ENCODE data around the gene PC.

The PC gene

DNA sequence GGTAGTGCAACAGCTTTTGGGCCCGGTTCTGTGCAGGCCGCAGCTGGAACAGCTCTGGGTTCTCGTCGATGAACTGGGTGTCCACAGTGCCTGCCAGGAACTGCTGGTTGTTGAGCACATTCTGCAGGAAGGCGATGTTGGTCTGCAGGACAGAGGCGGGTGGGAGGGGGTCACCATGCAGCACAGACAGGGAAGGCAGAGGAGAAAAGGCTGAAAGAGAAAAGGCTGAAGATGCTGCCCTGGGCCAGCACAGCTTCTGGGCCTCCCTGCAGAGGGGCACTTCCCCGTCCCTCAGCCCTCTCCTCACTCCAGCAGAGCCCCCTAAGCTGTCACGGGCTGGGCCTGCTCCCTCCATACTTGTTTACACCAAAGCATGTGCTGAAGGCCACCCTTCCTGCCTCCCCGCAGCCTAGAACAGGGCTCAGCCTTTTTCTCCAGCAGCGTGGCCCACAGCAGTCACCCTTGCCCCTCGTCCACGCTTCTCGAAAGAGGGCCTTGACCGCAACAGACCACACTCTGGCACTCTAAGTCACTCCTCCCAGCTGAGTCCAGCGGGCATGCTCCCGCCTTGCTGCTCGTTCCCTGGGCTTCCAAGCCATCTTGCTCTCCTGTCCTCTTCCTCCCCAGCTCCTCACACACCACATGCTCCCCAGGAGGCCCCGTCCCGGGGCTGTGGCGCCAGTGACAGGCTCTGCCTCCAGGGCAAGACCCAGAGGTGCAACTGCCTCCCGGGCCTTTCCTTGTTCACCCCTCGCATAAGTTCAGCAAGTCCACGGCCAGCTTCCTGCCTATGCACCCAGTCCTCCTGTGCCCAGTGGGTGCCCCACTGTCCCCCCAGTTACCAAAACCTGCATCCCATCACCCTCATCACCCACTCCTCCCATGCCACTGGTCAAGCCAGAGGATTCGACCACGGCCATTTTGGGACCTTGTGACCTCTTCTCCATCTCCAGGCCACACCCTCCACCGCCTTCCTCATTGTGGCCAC lies 104.6 kb downstream of the PC start:
- no peak for DNase-seq

DNA sequence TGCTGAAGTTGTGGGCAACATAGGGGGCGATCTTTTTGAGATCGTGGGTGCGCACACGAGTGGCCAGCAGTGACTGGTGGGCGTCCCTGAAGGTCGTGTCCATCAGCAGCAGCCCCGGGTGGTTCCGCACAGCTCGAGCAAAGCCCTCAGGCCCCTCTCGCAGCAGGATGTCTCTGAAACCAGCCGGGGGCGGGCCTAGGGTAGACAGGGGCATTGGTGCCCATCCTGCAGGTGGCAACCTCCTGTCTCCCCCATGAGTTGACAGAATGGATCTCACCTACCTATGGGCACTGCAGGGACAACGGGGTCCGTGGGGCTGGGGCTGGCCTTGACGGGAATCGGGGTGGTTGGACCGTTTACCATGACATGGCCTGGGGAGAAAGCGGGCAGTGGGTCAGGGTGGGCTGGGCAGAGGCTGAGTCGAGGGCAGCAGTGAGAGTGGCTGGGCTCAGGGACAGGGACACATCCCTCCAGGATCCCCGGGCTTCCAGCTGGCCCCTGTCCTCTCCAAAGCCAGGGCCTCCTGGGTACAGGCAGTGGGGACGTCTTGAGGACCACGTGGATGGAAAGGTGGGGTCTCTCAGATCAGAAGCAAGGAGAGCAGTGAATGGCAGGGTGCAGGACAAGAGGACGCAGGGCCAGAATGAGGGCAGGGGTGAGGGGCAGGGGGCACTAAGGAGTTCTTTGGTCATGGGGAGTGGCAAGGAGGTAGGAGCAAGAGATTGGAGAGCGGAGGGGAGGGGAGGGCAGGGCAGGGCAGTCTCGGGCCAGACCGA lies 105.5 kb downstream of the PC start:
- no peak for DNase-seq

DNA sequence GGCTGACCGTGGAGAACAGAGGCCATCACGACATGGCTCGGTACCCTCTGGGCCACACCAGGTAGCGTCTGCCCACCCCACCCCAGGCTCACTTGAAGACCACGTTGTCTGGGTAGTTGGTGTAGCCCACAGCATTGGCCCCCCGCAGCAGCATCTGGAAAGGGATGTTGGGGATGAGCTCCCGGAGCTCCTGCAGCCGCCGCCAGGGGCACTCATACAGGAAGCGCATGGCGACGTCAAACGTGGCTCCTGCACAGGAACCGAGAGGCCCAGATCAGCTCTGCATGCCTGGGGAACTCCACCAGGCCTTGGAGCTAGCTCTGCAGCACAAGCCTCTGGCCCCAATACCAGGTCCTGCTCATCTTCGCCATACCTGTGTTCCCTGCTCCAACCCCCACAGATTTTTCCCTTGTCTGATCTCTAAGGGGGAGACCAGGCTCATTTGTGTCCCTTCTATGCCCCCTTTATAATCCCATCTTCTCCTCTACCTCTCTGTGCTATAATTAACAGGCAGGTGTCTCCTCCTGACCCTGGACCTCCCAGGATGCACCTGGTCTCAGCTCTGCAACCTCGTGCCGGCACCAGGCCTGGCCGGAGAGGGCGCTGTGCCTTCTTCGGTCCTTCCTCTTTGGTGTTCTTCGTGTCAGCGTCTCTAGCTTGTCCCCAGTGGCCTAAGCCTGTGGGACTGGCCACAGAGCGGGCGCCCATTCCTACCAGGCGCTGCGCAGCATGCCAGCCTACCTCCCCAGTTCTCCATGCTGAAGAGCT lies 106.3 kb downstream of the PC start:
- peak; percentile 58 for DNase-seq

DNA sequence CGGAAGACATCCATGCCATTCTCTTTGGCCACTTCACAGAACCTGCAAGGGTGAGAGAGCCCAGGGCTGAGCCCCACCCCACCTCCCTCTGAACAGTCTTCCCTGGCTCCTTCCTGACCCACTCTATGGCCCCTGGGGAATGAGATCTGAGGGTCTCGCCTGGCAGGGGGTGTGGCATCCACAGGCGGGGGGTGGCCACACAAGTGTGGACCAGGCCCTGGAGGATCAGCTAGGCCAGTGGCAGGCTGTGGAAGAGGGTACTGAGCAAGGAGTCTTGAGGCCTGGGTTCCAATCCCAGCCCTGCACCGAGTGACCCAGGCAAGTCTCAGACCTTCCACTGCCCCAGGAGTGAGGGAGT lies 107.0 kb downstream of the PC start:
- no peak for DNase-seq

DNA sequence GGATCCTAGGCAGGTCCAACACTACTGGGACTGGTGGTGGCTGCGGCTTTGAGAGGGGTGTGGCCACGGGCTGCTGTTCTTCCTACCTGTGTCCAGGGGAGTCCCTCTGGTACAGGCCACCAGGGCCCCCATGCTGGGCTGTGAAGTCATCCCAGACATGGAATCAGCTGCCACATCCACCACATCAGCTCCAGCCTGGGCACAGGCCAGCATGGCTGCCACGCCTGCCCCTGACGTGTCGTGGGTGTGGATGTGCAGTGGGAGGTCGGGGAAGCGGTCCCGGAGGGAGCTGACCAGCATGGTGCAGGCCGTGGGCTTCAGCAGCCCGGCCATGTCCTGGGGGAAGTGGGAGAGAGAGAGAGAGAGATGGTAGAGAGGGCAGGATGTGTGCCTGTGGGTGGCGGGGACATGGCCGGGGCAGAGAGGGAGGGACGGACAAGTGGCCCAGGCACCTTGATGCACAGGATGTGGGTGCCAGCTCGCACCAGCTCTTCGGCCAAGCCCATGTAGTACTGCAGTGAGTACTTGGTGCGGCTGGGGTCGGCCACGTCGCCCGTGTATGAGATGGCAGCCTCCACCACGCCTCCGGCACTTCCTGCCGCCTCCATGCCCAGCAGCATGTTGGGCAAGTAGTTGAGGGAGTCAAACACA lies 107.5 kb downstream of the PC start:
- no peak for DNase-seq

DNA sequence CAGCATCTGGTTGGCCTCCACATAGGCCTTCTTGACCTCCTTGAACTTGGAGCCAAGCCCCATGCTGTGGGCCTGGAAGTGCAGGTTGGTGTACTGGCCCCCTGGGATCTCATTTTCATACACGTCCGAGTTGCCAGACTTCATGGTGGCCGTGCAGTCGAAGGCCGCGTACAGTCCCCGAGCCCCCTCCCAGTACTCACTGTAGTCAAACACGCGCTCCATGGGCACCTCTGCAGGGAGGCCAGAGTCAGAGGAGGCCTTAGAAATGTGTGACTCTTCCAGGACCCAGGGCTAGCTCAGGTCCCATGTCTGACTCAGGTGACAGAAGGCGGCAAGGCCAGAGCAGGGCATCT lies 108.0 kb downstream of the PC start:
- no peak for DNase-seq

DNA sequence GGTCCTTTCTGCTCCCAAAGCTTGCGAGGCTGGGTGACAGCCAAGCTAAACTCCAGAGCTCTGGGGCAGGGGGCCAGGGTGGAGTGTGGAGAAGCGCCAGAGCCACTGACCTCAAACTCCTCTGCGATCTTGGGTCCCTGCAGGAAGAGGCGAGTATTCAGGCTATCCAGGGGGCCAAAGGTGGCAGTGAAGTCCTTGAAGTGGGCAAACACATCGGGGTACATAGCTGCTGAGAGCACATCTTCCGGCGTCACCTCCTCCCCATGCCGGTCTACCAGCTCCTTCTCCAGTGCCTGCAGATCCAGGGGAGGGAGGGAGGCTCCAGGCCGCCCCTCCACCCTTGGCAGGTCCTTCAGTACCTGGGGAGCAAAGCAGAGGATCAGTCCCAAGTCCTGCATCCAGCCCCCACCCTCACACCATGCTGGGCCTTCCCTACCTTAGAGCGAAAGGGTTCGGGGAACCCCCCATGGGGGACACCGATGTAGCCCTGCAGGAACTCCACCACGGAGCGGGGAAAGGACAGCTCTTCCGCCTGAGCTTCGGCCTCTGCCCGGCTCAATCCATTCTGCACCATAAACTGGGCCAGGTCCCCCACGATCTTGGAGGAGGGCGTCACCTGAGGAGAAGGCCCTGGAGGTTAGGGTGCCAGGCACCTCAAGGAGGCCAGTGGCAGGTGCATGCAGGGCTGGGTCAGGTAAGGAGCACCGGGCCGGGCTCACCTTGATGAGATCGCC lies 108.5 kb downstream of the PC start:
- DNase-seq: no peak

DNA sequence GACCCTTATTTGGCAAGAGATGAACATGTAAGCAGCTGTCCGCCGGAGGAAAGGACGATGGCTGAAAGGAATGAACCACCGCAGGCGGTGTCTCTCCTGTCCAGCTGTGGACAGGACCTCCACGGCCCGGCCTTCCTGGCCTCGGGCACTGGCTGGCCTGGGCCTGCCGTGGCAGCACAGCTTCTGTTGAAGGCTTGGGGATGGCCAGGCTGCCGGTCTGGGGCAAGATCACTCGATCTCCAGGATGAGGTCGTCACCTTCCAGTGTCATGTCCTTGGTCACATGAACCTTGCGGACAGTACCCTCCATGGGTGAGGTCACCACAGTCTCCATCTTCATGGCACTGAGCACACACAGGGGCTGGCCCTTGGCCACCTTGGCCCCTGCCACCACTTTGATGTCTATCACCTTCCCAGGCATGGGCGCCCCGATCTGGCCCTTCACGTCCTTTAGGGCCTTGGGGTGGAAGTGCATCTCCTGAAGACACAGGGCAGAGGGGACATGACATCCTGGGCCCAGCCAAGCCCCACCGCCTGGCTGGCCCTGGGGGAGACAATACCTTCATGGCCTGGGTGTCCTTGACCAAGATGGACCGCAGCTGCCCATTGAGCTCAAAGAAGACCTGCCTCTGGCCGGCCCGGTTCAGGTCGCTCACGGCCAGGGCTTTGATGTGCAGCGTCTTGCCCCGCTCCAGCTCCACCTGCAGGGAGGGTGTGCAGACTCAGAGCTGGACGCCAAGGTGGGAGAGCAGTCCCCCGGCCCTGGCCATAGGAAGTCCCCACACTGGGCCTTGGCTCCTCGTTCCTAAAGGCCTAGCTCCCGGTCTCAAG lies 109.3 kb downstream of the PC start:
- DNase-seq: no peak

DNA sequence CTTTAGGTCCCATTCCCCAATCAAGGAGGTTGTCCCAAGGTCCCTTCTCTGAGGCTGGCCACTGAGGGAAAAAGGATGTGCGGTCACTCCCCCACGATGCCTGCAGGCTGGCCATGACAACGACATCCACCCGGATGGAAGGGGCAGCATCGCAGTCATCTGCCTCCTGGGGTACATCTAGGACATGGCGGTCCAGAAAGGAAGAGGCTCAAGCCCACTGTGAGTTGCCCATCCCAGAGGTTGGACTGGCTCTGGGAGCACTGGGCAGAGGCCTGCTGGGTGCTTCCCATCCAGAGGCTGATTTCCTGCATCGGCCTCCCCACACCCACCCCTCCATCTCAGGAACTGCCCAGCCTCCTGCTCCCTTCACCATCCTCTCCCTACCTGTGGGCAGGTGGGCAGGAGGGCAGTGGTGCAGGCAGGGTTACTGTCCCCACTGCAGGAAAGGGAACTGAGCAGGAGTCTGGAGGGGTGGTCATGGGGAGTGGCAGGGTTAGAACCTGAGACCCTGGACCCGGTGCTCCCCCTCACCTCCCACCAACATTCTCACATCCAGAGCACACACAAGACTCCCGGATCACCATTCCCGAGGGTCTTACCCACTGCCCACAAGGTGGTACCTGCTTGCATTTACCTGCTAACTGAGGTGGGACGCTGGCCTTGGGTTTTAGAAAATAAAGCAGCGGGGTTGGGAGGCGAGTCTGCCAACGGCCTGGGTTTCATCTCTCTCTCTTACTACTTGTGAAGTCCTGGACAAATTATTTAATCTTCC lies 110.5 kb downstream of the PC start:
- DNase-seq: no peak

DNA sequence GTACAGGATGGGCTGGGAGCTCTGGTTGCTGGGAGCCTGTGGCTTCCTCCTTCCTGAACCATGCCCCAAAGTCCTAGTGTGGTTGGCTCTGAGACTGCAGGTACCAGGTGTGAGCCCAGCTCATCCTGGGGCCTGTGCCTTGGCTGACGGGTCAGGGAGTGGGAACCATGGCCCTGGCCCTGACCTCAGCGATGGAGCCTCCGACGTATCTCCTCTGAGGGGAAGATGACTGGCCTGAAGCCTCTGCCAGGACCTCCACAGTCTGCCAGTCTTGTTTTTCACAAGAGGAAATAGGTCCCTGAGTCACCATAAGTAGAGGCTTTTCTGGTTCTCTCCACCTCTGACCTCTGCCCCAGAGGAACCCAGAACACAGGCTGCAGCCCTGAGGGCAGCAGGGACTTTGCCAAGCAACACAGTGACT lies 111.5 kb downstream of the PC start:
- DNase-seq: no peak

DNA sequence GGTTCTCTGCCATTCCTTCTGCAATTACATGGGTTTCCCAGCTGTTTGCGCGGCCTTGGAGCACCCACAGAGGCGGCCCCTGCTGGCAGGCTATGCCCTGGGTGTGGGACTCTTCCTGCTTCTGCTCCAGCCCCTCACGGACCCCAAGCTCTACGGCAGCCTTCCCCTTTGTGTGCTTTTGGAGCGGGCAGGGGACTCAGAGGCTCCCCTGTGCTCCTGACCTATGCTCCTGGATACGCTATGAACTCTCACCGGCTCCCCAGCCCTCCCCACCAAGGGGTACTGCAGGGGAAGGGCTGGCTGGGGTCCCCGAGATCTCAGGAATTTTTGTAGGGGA lies 112.3 kb downstream of the PC start:
- DNase-seq: no peak

DNA sequence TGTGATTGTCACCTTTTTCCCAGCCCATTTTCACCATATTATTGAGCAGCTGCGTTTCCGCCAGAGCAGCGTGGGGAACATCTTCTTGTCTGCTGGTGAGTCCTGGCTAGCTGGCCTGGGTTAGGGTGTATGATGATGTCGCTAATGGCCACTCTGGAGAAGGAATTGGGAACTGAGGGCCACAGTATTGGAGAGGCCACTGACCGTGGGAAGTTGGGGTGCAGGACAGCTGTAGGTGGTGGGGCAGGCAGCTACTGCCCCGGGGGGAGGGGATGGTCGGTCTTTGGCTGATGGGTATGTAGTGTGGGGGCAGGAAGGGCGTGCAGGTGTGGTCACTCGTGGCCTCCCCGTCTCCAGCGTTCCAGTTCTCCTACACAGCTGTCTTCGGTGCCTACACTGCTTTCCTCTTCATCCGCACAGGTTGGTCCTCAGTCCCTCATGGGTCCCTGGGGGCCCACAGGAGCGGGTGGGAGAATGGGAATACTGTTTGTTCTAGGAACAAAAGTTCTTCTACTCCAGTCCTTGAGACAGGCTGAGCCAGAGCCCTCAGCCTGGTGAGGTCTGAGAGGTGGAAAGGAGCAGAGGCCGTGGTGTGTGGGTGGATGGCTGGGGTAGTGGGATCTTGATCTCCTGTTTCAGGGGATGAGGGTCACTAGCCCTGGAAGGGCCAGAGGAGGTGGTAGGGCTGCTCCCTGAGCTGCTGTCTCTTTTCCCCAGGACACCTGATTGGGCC lies 112.9 kb downstream of the PC start:
- DNase-seq: no peak

DNA sequence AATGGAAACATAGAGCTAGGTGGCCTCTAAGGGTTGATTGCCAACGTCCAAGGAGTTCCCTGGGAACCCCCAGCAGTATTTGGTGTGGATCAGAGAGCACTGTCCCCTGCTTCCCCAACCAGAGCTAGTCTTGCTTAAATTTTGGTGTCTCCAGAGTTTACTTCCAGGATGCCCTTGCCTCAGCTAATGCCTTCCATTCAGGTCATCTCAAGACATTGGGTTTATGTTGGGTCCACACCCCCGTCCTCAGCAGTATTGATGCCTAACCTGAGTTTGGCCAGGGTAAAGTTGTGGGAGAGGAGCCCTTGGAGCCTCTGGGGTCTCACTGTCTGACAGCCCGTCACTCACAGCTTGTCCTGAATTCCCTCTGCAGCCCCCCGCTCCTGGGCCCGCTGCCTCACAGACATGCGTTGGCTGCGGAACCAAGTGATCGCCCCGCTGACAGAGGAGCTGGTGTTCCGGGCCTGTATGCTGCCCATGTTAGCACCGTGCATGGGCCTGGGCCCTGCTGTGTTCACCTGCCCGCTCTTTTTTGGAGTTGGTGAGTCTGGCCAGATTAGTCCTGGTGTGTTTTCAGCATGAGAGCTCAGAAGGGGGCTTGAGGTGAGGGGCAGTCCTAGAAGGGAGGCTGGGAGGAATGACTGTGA lies 113.6 kb downstream of the PC start:
- DNase-seq: no peak

DNA sequence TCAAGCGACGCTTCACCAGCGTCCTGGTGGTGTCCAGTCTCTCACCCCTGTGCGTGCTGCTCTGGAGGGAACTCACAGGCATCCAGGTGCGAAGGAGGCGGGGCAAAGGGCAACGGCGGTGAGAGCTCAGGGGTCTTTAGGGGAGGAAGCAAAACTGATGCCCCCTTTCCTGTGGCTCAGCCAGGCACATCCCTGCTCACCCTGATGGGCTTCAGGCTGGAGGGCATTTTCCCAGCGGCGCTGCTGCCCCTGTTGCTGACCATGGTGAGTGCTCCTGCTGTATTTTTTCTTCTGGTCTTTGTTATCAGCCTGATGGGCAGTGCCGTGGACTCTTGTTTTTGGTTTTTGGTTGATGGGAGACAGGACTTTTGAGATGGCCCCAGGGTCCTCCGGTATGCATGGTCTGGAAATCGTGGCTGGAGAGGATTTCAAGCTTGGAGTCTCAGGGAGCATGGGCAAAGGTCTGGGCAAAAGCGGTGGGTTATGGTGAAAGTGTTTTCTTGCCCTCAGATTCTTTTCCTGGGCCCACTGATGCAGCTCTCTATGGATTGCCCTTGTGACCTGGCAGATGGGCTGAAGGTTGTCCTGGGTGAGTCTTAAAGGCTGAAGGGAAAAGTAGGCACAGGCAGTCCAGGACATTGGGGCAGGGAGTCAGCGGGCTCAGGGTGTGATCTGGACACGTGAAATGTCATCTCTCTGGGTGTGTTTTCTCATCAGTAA lies 114.2 kb downstream of the PC start:
- no peak for DNase-seq

DNA sequence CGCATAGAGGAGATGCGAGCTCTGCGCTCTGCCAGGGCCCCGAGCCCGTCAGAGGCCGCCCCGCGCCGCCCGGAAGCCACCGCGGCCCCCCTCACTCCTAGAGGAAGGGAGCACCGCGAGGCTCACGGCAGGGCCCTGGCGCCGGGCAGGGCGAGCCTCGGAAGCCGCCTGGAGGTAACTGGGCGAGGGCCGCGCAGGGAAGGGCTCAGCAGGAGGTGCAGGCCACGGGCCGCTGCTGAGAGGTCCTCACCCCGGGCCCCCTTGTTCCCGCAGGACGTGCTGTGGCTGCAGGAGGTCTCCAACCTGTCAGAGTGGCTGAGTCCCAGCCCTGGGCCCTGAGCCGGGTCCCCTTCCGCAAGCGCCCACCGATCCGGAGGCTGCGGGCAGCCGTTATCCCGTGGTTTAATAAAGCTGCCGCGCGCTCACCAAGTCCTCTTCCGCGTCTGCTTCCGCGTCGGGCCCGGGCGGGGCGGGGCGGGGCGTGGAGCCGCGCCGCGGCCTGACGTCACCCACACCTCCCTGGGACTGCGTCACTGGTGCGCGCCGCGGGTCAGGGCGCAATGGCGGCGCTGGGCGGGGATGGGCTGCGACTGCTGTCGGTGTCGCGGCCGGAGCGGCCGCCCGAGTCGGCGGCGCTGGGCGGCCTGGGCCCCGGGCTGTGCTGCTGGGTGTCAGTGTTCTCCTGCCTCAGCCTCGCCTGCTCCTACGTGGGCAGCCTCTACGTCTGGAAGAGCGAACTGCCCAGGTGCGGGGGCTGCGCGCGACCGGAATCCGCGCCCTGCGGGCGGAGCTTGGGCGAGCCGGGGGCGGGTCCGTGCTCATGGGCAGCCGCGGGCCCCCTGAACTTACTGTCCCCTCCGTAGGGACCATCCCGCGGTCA lies 115.0 kb downstream of the PC start, which contains the start of gene RCE1:
TSS of gene RCE1 (plus strand) at position 546 of the 880 bp plus-strand sequence. CDS start at position 561, 15 bp downstream.
- peak; percentile 98 for DNase-seq

DNA sequence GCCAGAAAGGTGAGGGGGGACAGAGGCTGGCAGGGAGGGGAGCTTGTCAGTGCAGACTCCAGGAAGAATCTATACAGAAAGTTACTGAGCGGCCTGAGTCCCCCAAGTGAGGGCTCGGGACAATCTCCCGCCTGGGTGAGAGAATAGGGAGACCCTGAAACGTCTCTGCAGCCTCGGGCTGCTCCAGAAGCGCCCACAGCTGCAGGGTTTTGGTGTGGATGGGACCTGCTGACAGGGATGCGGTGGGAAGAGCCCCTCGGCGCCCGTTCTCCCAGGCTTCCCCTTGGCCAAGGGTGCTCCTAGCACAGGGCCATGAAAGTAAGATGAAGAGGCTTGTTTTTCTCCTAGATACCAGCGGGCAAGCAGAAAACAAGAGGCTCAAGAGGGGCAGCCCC lies 115.7 kb downstream of the PC start:
- peak; percentile 65 for DNase-seq

DNA sequence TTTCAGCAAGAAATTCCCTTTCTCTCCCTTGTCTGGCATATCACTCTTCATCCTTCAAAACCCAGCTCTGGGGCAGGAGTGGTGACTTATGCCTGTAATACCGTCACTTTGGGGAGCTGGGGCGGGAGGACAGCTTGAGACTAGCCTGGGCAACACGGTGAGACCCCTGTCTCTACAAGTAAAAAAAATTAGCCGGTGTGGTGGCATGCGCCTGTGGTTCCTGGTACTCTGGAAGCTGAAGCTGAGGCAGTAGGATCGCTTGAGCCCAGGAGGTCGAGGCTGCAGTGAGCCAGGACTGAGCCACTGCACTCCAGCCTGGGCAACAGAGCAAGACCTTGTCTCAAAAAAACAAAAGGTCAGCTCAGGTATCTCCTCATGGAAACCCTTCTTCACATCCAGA lies 116.3 kb downstream of the PC start:
- no peak for DNase-seq

All from DMS53 (cell line).